ENCODE data around the gene THAP4. TPM values are rescaled to one million over a fixed set of nuclear protein-coding genes. Genes with fewer than 3 reads are reported as not detected.

THAP4 gene
- total RNA-seq, 1 donor from 2014 or later, result 54.8 TPM

DNA sequence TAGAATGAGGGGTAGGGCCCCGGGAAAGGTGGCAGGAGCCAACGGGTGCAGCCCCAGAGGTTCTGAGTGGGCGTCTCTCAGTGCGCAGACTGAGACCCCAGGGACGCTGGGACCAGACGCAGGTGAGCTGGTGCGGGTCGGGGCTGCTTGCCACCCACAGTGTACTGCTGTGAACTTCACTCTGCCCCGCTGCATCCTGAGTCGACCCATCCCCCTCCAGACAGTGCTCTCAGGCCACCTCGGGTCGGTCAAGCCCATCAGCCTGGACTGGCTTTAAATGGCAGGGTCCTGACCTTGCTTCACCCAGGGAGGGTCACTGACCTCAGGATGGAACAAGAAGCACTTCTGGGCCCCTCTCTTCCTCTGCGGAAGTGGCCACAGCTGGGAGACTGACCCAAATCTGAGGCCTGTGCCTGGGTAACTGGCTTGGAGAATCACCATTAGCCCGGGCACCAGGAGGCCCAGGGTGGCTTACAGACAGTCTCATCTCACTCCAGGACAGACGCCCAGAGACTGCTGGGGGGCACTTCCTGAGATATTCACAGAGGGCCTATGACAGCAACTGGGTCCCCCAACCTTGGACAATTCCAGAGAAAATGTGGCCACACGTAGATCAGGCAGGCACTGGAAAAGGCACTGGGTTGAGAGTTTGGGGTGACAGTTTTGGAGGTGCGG is 102.1 kb downstream of the THAP4 start:
- DNase-seq (ENCODE audit: low read depth), result no peak
- H3K27me3 ChIP-seq (ENCODE audit: control insufficient read depth, insufficient read depth, low read length), result no peaks in the 10 kb centered on the region
- no peak for FAIRE-seq
- H3K36me3 ChIP-seq (ENCODE audit: control insufficient read depth, insufficient read depth, low read length), result no peaks in the 10 kb centered on the region
- no peak for TF ChIP-seq CTCF (IDR thresholded peaks at IDR 0.05; ENCODE audit: insufficient read depth, low read length, severe bottlenecking)
- H3K4me3 ChIP-seq (ENCODE audit: low read depth, low read length), result no peak overlapping the region

Other genes with a start within 250 kb of the THAP4 start
- 196 and 218 TPM in 2 replicates for gene STK25, start 128.6 kb downstream of the THAP4 start, total RNA-seq
- gene BOK, start 78.4 kb downstream of the THAP4 start, total RNA-seq, result 18.4 and 19.5 TPM in 2 replicates
- 51.3 and 66.6 TPM in 2 replicates for gene ATG4B, start 535 bp upstream of the THAP4 start, total RNA-seq
- gene DTYMK, start 49.7 kb upstream of the THAP4 start, total RNA-seq, result 10.6 and 21.1 TPM in 2 replicates
- gene ING5, start 64.9 kb upstream of the THAP4 start, total RNA-seq, result 19.7 and 27.1 TPM in 2 replicates
- 10.3 and 12.7 TPM in 2 replicates for gene D2HGDH, start 97.5 kb upstream of the THAP4 start, total RNA-seq
- not detected in 2 replicates for gene GAL3ST2, start 139.7 kb upstream of the THAP4 start, total RNA-seq
- gene NEU4, start 172.0 kb upstream of the THAP4 start, total RNA-seq, result not detected in 2 replicates
- gene PDCD1, start 221.7 kb upstream of the THAP4 start, total RNA-seq, result not detected in 2 replicates
- not detected in 2 replicates for gene RTP5, start 232.6 kb upstream of the THAP4 start, total RNA-seq